ENCODE results near the gene GNAI3. TPM values are rescaled to one million over a fixed set of nuclear protein-coding genes. Genes with fewer than 3 reads are reported as not detected.
A peak's percentile ranks its signal among the peaks of the same experiment; 100 is the strongest.

The GNAI3 gene
- total RNA-seq, 1 experiment from 2014 or later, result 9.9 TPM

GRCh38 chr1:109624201-109625010, 76.0 kb downstream of the GNAI3 start:
- Histone ChIP-seq H2BK15ac (ENCODE audit: low read depth, low read length) (no peak overlapping the region), H3K4me1 (ENCODE audit: insufficient read depth, low read length) (no peaks in the 10 kb centered on the region), H3K14ac (ENCODE audit: insufficient read depth, low read length) (no peak overlapping the region), H4K8ac (replicated peaks; ENCODE audit: insufficient read length, low read depth, low read length) (no peak overlapping the region), H2BK20ac (ENCODE audit: low read depth, low read length, poor library complexity, severe bottlenecking) (no peak overlapping the region), H3K23ac (ENCODE audit: insufficient read length, low read depth, low read length) (no peak overlapping the region), H2BK5ac (ENCODE audit: insufficient read length, low read length) (no peak overlapping the region), H3K4ac (ENCODE audit: low read depth, low read length) (no peak overlapping the region), H4K20me1 (ENCODE audit: control insufficient read depth, insufficient read depth, insufficient read length) (peaks cover 2% of the 10 kb centered on the region), H3K23me2 (ENCODE audit: insufficient read length, low read depth, low read length, poor library complexity, severe bottlenecking) (peaks cover 12% of the 10 kb centered on the region), H3K27me3 (ENCODE audit: insufficient read depth, low read length) (no peaks in the 10 kb centered on the region), H3K4me2 (ENCODE audit: insufficient read depth, insufficient read length, low read length) (no peak overlapping the region), H2BK12ac (ENCODE audit: insufficient read length, low read depth, low read length) (no peak overlapping the region), H2BK120ac (ENCODE audit: low read depth, low read length, poor library complexity, severe bottlenecking) (no peak overlapping the region), H3K18ac (ENCODE audit: insufficient read length, low read depth, low read length) (no peak overlapping the region), H3K56ac (ENCODE audit: insufficient read length, low read depth, low read length) (no peak overlapping the region), H3K79me2 (ENCODE audit: insufficient read depth, low read length) (peaks cover 6% of the 10 kb centered on the region; the same call in 1 of the 2 replicates), H3K9ac (ENCODE audit: extremely low read depth, insufficient read length, low read length) (no peak overlapping the region), H2AK5ac (ENCODE audit: insufficient read length, low read length) (no peak overlapping the region), H3K27ac (ENCODE audit: insufficient read length, low read depth, low read length) (no peak overlapping the region), H4K5ac (ENCODE audit: insufficient read length, low read depth, low read length) (no peak overlapping the region), H2AFZ (ENCODE audit: low read length) (no peak overlapping the region), H3K9me3 (ENCODE audit: control insufficient read depth, low read depth, low read length) (no peaks in the 10 kb centered on the region), H3T11ph (ENCODE audit: low read length) (no peak overlapping the region), H4K91ac (ENCODE audit: insufficient read length, low read depth, low read length) (no peak overlapping the region), H3K79me1 (ENCODE audit: insufficient read depth, low read depth, low read length, poor library complexity, severe bottlenecking) (no peaks in the 10 kb centered on the region)
- Mint-ChIP-seq H3K4me1 (peaks cover 15 to 32% of the 10 kb centered on the region in 2 experiments), H3K36me3 (ENCODE audit: insufficient read depth in 1 of 3, low read depth in 3 of 3) (peaks cover 14 to 32% (median 29%) of the 10 kb centered on the region in 3 experiments; a peak in 6 of 7 replicates), H3K4me3 (no peak overlapping the region), H3K9me3 (no peaks in the 10 kb centered on the region), H3K27me3 (ENCODE audit: low read depth) (no peaks in the 10 kb centered on the region; the same call in 1 of the 2 replicates), H3K27ac (no peak overlapping the region; a peak in 1 of 7 replicates)
- no CpG with 5 or more reads among the region's 17 CpGs for WGBS (ENCODE audit: extremely low coverage, insufficient read length, low lambda C conversion rate)
- DNase-seq, result peak; percentile 29
- no peak for TF ChIP-seq CTCF (conservative IDR thresholded peaks at IDR 0.05)

Measured in H9 (cell line).